Activated T-cell treated with anti-CD3 and anti-CD28 coated beads for 24 hours (primary cell): ENCODE measurements around the gene CEP72.

Experiments used
- DNase-seq: peaks from one replicate; pipeline ENCODE4 v3.0.0-alpha.2; 2020; ENCODE audit warnings: low read depth

Gene CEP72

DNA sequence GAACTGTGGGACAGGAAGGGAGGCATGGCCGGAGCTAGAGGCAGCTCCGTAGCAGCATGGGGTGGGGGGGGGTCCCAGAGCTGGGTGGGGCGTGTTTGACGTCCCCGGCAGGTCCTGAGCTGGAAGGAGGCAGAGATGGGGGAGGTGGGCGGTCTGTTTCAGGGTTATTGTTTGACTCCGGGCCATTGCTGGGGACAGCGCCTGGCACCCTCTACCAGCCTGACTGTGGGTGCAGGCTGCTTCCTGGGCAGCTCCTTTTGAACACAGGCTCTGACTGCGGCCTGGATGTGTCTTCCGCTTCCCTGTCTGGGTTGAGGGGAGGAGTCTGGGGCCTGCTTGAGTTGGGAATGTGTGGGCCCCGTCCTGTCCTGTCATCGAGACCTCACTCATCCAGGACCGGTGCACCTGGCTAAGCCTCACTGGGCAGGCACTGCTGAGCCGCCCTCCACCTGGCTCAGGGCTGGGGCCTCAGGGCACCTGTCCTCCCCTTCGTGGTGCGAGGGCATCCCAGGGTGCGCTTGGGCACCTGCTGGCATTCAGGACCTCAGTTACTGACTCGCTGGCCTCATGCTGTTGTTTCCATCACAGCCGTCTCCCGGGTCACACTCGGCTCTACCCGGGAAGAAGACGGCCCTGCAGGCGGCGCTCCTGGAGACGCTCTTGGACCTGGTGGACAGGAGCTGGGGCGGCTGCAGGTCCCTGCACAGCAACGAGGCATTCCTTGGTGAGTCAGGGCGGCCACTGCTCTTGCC lies 26.5 kb downstream of the CEP72 start:
- no peak for DNase-seq

DNA sequence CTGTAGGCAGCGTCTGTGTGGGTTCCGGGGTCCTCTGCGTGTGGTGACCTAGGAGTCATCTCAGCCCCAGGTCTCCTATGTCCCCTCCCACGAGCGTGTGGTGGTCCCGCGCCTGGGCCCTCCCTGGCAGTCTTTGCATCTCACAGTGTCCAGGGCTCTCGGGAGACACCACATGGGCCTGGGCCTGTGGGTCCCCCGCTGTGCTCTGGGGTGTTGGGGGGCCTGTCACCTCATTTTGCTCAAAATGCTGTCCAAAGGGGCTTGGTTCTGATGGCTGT lies 27.1 kb downstream of the CEP72 start:
- no peak for DNase-seq

DNA sequence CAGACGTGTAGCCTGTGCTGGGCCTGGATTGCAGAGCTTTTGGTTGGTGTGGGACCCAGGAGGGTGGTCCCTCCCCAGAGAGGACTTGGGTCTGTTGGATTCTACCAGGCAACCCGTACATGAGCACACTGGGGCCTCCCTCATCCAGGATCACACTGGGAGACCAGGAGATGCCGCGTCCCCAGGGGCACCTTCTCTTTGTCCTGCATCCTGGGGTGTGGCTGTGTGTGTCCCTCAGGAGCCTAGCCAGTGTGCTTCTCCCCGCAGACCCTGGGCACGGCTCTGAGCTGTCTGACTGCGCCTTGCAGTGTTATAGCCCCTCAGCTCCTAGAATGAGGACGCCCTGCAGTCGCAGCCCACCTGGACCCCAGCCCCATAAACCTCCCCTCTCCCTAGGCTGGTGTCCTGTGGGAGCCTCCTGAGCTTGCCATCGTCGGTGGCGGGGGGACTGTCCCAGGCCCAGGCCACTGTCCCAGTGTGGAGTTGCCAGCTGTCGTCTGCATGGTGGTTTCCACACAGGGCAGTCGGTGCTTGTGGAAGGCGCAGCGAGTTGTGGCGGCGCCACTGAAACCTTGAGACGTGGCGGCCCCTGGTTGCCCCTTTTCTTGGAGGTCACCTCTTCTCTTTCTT lies 27.6 kb downstream of the CEP72 start:
- no peak for DNase-seq

DNA sequence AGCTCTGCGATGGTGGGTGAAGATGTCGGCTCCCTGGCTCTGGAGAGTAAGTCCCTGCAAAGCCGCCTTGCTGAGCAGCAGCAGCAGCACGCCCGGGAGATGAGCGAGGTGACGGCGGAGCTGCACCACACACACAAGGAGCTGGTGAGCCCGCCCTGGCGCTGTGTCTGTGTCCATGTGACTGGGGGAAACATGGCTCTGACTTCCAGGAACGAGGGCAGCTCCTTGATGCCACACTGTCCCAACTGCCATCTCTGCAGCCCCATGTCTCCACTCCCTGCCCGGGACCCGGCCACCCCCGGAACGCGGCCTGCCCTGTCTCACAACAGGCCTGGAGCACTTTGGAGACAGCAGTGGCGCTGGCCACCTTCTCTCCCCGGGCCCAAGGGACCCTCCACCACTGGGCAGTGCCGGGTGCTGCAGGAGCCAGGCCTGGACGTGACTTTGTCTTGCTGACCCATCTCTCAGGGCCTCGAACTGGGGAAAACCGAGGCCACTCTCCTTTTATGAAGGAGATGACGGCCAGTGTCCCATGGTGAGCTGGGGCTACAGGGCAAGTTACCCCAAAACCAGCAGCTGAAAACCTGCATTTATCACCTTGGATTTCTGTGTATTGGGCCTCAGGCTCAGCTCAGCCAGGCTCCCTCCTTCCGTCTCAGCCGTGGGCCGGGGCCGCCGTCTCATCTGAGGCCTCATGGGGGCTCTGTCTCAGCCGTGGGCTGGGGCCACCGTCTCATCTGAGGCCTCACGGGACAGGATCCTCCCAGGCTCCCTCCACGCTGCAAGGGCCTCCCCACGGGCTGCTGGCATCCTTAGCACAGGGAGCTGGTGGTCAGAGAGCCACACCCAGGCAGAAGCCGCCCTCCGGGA lies 28.6 kb downstream of the CEP72 start:
- no peak for DNase-seq

DNA sequence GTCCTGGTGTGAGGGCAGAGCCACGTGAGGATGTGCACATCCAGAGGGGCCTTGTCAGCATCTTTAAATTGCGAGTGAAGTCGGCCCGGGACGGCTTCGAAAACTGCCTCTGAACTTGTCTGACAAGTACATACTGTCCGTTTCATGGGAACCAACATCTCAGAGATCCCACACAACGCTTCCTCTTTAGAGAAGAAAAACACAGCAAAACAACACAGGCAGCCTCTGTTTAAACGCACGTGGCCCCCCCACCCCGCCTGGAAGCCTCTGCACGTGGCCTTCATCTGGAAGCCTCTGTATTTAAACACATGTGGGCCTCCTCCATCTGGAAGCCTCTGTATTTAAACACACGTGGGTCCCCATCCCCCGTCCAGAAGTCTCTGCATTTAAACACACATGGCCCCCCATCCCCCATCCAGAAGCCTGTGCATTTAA lies 29.2 kb downstream of the CEP72 start:
- DNase-seq: no peak

DNA sequence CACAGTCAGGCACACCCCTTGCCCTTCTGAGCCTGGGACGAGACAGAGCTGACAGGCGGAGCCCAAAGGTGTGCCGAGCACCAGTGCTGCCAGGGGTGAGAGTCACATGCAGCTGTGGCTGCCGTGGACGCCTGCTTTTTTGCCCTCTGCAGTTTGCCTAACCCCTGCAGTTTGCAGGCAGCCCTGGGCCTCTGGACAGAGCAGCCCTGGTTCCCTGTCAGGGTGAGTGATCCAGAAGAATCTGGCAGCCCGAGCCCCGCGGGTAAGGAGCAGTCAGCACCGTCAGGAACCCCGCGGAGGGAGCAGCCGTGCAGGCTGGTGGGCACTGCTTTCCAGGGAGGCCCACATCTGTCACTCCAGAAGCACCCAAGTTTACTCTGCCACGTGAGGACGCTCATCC lies 30.3 kb downstream of the CEP72 start:
- DNase-seq: no peak

DNA sequence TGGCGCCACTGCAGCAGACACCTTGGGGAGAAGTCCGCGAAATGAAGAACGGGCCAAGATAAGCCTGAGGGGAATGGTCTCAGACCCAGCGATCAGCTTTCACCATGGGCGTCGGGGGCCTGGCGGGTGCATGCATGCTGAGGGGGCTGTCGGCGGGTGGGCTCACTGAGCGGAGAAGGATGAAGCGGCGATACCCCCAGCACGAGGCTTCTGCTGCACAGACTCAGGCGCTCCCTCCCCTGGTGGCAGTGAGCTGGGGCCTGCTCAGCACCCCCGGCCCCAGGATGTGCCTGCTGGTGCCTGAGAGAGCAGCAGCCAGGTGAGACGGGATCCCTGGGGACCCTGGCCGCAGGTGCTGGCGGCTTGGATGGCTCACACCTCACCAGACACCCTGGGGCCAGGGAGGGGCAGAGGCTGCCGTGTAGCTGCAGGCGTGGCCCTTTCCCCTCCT lies 31.2 kb downstream of the CEP72 start:
- no peak for DNase-seq

DNA sequence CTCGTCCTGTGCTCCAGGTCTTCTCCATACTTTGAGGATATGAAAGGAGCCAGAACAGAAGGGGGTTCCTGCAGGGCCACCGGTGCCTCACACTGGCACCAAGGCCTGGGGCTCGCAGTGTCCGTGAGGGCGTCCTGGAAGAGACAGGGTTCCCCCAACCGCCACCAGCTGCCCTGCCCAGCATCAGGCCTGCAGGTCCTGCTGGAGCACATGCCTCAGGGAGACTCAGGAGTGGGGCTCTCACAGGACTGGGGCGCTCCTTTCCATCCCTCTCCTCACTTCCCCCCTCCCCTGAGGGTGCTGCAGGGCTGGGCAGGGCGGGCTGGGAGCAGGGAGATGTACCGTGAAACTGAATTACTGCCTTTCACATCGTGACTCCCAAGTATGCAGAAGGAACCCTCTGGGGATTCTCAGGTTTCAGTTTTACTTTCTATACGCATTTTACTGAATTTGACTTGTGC lies 31.7 kb downstream of the CEP72 start:
- no peak for DNase-seq

DNA sequence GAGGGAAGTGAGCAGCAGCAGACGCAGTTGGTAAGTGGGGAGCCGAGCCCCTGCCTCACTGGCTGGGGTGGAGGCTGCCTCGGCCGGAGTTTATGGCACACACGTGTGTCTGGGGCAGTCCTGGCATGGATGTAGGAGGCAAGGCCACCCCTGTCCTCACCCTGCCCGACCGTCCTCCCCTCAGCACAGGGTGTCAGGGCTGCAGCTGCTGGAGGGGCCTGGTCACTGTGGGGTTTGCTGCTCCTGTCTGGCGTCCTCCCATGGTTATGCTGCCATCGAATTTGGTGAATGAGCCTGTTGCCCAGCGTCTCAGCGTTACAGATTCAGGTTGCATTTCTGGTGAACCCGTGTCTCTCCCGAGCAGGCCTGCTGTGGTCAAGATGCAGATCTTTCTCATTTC lies 32.4 kb downstream of the CEP72 start:
- no peak for DNase-seq

DNA sequence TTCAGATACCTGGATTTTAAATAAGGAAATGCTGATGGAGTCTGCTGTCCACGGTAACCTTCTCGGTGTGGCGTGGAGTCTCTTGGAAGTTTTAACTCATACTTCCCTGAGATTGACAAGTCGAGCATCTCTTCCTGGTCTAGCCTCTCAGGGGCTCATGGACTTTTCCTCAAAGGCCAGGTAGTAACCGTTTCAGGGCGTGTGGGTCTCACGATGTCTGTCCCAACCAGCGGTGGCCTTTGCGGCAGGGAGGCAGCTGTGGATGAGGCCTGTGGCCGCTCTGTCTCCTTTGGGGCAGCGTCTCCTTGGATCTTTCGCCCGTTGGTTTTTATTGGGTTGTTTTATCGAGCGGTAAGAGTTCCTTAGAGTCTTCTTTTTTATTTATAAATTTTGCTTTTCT lies 32.8 kb downstream of the CEP72 start:
- DNase-seq: no peak

DNA sequence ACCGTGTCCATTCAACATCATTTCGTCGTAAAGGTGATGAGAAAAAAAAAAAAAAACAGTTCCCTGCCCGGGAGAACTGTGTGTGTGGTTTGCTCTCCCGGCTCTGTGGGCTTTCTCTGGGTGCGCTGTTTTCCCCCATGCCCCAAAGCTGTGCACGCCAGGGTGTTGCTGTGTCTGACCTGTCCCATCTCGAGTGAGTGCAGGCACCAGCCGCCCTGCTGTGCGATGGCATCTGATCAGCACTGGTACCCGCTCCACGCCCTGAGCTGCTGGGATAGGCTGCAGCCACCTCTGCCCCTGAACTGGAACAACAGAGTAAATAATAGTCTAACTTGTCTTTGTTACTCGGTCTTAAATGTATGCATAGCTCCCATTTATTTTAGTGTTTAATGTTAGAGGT lies 33.3 kb downstream of the CEP72 start:
- no peak for DNase-seq

DNA sequence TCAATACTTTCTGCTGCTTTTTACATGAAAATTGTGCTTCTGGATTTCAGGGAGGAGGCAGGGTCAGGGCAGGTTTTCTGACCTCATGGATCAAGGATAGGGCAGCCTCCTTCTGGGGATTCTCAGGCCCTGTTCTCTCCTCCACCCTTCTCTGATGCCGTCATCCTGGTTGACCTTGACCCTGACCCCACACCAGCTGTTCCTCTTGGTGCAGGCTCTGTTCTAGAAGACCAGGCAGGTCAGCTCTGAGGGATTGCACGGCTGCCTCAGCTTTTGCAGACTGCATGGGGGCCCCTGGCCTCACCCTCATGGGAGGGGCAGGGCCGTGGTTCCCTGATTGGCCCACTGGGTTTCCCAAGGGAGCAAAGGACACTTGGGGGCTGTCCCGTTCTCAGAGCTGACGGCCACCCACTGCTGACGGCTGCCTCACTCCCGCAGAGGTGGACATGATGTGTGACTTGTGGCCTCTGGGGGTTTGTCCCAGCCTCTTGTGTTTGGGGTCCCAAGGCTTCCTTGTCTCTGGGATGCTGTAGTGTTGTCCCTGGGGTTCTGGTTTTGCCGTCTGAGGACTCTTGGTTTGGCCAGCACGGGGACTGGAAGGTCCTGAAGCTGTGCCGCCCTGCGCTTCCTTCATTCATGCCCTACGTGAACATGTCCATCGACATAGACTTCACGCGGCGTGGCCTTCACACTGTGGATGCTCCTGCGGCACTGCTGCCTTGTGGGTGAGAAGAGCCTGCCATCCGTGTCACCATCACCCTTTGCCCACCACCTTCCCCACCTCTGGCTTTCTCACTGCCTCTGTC lies 34.5 kb downstream of the CEP72 start:
- DNase-seq: no peak

DNA sequence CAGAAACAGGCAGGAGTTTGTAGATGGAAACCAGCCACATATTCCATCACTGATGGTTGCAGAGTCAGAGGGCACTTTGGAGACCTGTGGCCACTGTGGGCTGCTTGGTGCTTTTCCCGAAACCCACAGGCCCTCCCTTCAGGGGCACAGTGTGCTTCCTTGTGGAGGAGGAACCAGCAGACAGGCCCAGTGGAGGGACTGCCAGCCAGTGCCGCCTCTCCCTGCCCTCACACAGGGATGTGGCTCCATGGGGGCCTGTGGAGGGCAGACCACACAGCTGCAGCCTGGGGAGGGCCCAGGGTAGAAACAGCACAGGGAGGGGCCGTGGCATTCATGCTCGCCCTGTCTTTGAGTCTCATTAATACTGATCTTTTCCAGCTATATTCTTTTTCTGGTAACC lies 35.2 kb downstream of the CEP72 start:
- DNase-seq: no peak

DNA sequence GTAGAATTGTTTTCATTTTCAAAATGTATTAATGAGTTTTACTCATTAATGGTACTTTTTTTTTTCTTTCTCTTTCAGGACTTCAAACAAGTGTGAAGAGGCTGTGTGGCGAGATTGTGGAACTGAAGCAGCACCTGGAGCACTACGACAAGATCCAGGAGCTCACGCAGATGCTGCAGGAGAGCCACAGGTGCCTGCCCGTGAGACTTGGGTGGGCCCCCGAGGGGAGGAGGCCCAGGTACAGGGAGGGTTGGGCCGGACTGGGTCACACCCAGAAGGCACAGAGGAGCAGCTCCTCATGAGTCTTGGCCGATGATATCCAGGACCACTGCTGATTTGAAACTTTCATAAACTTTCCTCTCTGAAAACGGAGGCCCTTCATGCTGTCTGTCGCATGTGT lies 35.6 kb downstream of the CEP72 start:
- DNase-seq: no peak

DNA sequence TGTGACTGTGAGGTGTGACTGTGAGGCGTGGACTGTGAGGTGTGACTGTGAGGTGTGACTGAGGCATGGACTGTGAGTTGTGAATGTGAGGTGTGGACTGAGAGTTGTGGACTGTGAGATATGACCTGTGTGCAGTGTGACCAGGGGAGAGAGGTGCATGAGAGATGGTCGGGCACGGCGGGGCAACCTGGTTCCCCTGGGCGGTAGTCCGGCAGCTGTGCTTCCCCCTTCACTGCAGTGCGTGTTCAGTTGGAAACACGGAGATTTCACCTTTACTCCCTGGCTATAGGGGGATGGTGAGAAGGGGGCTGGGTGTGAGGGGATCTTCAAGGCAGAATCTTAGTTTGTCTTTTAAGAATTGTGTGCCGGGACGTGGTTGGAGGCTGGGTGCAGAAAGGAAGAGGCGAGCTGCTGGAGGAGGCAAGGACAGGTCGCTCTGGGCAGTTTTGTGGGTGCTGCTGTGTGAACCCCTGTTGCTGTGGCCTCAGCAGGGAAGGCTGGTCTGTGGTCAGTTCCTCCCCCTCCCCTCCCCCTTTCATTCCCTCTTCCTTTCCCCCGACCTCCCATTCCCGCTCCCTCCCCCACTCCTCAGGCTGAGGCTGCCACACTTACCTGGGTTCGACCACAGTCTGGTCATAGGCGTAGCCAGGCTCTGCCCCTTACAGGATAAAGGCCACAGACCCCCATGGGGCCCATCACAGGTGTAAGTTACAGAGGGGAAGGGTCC lies 39.3 kb downstream of the CEP72 start:
- no peak for DNase-seq

DNA sequence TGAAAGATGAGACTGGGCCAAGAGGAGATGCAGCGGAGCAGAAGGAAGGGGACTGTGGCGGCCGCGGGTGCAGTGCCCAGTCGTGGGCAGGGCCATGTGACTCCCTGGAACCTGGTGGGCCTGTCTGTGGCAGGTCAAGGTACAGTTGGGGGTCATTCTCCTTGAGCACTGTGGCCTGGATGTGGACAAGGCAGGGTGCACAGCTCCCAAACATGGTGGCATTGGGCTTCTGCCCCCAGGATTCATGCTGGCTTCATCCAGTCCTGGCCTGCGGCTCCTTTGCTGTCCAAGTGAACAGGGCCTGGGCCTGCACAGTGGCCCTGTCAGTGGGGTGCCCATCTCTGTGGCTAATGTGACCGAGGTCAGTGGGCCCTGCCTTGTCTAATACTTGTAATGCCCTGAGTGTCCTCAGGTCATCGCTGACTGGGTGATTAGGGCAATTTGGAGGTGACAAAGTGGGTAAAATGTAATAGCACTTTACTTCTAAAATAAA lies 39.9 kb downstream of the CEP72 start:
- no peak for DNase-seq

DNA sequence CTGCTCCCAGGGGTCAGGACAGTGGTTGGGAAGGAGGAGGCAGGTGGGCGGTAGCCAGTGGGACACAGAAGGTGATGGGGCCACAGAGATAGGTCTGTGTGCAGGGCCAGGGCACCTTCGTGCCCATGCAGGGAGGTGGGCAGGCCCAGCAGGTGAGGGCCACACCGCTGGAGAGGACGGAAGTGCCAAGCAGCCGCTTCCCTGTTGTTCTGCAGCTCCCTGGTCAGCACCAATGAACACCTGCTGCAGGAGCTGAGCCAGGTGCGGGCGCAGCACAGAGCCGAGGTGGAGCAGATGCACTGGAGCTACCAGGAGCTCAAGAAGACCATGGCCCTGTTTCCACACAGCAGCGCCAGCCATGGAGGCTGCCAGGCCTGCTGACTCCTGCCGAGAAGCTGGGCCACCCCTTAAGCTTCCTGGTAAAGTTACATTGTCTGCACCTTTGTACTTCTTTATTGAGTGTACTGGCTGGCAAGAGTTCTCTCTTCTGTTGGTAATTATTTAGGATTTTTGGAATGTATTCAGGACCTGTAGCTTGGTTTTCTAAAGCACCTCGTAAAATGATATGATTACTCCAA lies 40.7 kb downstream of the CEP72 start:
- no peak for DNase-seq

DNA sequence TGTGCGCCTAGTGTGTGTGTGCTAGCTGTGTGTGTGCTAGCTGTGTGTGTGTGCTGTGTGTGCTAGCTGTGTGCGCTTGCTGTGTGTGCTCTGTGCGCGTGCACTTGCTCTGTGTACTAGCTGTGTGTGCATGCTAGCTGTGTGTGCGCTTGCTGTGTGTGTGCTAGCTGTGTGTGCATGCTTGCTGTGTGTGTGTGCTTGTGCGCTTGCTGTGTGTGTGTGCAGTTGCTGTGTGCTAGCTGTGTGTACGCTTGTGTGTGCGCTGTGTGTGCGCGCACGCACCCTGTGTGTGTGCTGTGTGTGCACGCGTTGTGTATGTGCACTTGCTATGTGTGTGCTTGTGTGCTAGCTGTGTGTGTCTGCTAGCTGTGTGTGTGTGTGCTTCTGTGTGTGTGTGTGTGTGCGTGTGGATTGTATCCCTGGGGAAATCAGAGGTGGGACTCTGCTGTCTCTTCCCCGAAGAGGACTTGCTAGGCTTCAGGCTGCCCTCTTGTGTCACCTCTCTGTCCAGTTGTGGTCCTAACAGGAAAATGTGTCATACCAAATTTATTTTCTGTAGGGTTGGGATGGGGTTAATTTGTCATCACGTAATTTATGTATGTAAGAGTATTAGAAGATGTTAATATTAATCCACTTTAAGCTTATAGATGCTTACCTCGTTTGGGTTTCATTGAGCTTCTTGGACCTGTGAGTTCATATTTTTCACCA lies 42.1 kb downstream of the CEP72 start:
- DNase-seq: no peak

DNA sequence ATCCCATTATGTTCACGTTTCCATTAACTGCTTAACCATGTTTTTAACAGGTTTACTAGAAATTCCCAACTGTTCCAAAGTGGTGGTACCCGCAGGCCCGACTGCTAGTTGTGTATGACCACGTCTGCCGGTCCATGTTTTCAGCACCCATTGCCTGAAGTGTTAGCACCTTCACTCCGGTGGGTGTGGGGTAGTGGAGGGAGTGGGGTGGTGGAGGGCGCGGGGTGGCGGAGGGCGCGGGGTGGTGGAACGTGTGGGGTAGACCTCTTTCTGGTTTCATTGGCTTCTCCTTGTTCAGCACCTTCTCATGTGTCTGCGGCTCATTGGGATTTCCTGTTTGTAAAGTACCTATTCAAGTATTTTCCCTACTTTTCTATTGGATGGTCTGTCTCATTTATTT lies 43.3 kb downstream of the CEP72 start:
- DNase-seq: no peak

DNA sequence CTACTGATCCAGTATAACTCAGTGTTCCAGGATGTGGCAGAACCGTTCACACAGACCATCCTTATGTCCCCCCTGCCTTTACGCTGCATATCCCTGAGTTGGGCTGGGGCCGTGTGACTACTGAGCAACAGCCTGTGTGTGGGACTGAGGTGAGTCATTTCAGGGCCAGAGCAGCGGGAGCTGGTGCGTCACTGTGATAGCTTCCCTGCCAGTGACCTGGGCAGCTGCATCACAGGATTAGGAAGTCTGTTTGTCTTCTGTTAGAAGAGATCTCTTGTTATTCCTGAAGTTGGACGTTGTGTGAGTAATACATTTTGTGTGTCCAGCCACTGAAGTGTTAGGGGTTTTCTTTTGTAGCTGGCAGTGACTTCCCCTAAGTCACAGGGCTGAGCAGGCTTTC lies 45.4 kb downstream of the CEP72 start:
- DNase-seq: no peak
